HG02884 (cell line): ENCODE results near the gene SGMS1.
A peak's percentile ranks its signal among the peaks of the same experiment; 100 is the strongest.
"Not testable (repeated sequence)": the region's sequence is repeated elsewhere in the genome, so short reads cannot be mapped to it uniquely, and the experiment has no call there.

Experiments
- ATAC-seq: cut with Tn5 transposase; IDR thresholded peaks from one replicate; pipeline ENCODE4 v1.9.1; 2021; ENCODE audit warnings: mild to moderate bottlenecking, moderate library complexity; ENCODE audit not compliant: unreplicated experiment

Gene SGMS1

DNA sequence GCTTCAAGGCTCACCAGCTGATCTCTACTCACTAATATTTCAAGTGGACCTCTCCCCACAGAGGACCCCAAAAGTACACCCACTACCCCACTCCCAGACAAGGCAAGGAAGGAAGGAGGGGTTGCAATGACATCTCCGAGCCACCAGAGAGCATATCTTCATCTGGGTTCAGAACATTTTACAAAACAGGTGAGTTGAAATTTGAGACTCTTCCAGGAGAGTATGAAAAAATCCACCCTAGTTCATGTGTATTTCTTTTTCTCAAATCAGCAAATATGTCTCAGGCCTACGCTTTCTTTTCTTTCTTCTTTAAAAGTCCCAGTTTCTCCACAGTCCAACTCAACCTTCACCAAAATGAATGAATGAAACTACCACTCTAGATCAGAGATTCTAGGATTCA is 61.9 kb downstream of the SGMS1 start:
- no peak for ATAC-seq

DNA sequence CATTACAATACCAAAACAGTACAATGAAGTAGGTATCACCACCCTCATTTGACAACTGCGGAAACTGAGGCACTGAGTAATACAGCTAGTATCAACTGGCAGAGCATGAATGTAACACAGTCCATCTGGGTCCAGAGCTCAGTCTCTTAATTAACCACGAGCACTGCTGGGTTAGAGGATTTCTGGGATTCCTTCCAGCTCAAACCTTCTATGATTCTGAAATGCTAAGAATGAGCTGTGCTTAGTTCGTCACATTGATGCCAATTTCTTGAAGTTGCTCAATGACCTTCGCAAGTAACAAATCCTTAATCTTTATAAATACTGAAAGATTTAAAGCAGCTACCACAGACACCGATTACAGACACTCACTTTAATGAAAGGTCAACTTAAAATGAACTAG is 62.5 kb downstream of the SGMS1 start:
- ATAC-seq = no peak

DNA sequence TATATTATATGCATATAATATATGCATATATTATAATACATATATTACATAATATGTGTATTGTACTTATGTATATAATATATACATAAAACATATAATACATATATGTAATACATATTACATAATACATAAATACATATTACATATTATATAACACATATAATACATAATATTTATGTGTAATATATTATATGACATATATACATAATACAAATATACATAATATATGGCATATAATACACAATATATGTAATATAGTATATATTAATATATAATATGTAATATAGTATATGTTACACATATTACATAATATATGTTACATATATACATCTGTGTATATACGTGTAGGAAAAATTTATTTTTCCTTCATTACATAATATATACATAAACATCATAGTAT is 63.4 kb downstream of the SGMS1 start:
- ATAC-seq = no peak

DNA sequence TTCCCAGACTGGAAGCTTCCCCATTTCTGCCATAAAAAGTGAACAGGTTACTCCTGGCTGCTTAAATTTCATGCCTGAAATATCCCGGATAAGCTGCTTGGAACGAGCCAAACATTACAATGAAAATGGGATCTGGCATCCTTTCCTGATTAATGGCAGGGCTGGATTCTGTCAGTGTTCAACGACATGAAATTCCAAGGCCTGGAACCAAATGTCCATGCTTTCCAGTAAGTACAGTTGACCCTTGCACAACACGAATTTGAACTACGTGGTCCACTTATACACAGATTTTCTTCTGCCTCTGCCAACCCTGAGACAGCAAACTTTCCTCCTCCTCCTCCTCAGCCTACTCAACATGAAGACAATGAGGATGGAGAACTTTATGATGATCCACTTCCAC is 65.4 kb downstream of the SGMS1 start:
- no peak for ATAC-seq

DNA sequence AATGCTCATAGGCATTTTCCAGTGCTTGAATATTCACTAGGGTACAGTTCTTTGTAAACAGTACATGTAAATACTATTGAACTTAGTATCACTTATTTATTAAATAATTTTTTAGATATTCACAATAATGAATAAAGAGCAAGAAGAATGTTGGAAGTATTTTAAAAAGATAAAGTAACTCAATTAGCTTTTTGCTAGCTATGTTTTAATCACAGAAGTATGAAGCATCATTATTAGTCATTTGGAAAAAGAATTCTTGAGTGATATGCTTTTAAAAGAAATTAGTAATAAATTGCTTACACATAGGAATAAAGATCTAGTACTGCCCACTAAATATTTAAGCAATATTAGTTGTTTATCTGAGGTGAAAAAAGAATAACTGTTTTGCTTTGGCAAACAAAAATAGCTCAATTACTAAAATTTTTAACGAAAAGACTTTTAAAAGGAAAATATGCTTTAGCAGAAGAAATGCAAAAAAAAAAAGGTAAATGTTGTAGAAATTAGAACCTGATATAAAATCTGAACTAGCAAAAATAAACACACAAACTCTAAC is 66.5 kb downstream of the SGMS1 start:
- ATAC-seq = no peak

DNA sequence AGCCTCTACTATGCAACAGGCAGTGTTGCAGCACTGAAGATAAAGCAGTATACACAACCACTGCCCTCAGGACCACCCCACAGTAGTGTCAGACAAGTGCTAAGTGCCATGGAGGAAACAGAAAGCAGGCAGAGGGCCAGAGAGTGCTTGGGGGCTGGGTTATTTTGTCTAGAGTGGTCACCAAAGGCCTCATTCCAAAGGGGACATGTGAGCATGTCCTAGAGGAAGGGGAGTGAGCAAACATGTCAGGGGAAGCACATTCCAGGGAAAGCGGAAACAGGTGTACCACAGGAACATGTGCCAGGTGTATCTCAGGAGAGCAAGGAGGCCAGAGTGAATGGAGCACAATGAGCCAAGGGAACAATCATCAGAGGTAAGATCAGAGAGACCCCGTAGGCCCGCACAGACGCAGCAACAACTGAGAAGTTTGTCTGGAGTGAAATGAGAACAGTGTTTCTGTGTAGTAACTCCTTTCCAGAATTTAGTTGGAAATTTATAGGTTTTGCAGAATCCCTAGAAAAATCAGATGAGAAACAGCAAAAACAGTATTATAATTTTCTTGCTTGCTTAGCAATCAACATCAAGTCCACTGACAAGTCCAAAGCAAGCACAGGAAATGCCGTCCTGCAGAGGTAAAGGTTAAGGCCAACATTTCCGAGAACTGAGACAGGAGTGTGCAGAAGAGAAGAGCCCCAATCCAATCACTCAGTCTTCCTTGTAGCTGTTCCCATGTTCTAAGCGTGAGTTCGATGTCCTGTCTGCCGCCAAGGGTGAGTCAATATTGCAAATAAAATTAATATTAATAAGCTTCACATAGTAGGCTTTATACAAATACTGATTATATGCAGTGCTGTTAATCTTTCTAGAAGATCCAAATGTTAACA is 67.3 kb downstream of the SGMS1 start:
- ATAC-seq = no peak

DNA sequence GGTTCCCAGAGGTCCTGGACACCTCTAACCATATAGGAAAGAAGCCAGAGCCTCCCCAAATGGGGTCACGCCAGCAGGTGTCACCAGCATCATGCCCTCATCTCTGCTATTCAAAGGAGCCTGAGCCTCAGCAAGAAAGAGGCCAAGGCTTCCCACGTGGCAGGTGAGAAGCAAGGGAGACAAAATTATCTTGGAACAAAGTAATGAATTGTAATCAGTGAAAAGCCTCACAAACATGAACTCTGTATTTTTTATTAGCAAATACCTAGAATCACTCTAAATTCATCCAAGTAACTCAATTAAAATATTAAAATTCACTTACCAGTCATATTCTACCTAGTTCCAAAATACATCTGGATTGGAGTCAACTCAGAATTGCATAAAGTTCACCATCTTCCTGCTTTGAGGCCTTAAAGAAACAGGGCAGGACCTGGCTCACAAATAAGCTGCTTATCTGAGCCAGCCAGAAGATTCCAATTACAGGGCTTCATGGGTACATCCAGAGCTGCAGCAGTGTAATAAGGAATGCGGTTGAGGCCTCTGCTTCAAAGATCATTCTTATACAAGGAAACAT is 68.7 kb downstream of the SGMS1 start:
- no peak for ATAC-seq

DNA sequence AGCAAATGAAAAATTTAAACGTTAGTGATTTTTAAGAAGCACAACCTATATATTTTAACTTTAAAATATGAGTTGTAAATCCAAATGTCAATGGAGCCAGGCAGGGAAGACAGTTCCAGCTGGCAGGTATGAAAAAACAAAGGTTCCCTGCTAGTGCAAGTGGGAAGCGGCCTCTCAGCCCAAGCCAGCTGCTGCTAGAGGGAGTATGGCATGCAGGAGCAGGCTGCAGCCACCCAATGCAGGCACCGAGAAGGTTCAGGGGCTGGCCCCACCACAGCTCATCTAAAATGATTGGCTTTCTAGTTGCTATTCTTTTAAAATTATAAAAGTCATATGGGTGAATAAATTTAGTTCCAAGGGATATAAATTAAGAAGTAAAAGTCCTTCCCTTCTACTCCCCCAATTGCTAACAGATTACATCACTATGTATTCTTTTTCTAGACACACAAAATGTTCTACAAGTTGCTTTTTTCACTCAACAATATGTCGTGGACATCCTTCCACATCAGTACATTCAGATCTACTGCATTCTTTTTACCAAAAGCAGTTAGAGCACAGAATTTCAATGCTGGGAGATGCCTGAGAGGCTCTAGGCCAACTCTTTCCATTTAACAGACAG is 69.3 kb downstream of the SGMS1 start:
- no peak for ATAC-seq

DNA sequence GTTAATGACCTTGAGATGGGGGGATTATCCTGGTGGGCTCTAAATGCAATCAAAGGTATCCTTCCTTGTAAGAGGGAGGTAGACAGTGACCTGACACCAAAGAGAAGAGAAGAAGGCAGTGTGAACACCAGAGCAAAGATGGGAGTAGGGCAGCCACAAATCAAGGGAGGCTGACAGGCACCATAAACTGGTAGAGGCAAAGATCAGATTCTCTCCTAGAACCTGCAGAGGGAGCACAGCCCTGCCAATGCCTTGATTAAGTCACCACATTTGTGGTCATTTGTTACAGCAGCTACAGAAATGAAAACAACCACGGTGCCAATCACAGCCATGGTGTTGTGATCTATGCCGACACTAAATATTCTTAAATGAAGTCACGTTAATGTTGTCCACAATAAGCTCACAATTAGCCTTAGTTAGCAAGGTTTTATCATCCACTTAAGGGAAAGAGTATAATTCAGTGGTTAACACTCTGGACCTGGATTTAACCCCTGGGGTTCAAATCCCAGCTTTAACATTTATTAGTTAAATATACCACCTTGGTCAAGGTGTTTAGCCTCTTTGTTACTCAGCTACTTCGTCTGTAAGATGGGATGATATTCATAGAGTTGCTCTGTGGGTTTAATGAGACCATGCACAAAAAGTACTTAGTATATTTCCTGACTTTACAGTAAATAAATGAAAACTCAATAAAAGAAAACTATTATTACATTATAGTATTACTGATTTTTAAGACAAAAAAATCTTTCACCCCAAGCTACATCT is 70.8 kb downstream of the SGMS1 start:
- ATAC-seq = no peak

DNA sequence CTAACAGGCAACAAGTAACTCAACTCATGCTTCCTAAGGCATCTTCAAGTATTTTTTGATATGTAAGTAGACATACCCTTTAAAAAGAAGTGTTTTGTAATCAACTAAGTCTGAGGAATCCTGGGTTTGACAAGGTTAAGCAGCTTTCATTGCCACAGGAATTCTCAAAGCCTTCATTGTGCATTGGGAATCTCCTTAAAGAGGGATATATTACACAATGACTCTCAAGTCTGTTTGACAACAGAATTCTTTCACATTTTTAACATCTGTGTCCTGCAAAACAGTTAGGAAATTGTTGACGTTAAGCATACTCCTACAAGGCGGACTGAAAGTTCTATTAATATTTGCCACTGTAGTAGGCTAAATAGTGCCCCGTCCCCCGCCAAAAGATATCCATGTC is 71.4 kb downstream of the SGMS1 start:
- ATAC-seq = no peak

DNA sequence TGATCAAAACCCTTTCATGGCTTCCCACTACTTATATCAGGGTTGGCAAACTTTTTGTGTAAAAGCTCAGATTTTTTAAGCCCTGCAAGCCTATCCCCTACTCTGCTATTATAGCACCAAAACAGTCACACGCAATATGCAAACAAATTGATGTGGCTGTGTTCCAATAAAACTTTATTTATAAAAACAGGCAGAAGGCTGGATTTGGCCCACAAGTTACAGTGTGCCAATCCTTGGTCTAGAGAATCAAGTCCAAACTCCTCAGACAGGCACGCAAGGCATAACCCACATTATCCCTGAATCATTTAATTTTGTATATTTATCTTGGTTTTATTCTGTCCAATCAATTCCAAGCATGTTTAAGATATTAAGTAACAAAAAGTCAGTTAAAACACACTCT is 71.9 kb downstream of the SGMS1 start:
- ATAC-seq = no peak

DNA sequence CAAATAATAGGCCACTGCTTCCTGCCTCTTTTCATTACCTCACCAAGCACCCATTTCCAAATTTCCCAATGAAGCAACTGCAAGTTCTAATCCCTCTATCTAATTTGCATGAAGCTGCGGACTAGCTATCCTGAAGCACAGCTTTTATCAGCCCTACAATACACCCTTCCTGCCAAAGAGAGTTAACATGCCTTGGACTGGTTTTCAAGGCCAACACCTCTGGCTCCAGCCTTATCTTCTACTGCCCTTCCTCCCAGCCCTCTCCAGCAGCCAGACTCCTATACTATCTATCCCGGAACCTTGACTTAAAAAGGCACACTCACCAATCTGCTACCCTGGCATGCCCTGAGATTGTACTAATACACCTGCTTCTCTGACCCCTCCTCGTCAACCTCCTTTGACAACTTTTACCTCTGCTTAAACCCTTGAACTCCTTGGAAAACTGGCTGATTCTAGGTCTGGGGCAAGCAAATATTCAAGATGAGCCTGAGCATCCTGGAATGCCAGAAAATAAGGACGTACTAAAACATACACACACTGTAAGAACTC is 73.4 kb downstream of the SGMS1 start:
- ATAC-seq = no peak

DNA sequence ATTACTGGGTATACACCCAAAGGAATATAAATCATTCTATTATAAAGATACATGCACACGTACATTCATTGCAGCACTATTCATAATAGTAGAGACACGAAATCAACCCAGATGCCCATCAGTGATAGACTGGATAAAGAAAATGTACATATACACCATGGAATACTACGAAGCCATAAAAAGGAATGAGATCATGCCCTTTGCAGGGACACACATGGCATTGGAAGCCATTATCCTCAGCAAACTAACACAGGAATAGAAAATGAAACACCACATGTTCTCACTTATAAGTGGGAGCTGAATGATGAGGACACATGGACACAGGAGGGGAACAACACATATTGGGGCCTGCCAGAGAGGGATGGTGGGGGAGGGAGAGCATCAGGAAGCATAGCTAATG is 74.6 kb downstream of the SGMS1 start:
- not testable (repeated sequence) for ATAC-seq

DNA sequence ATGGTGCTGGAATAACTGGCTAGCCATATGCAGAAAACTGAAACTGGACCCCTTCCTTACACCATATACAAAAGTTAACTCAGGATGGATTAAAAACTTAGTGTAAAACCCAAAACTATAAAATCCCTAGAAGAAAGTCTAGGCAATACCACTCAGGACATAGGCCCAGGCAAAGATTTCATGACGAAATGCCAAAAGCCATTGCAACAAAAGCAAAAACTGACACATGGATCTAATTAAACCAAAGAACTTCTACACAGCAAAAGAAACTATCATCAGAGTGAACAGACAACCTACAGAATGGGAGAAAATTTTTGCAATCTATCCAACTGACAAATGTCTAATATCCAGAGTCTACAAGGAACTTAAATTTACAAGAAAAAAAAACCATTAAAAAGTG is 75.3 kb downstream of the SGMS1 start:
- ATAC-seq = not testable (repeated sequence)

DNA sequence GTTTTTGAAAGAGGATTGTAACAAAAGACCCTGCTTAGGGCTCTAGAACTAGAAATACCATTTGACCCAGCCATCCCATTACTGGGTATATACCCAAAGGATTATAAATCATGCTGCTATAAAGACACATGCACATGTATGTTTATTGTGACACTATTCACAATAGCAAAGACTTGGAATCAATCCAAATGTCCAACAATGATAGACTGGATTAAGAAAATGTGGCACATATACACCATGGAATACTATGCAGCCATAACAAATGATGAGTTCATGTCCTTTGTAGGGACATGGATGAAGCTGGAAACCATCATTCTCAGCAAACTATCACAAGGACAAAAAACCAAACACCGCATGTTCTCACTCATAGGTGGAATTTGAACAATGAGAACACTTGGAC is 77.5 kb downstream of the SGMS1 start:
- not testable (repeated sequence) for ATAC-seq

DNA sequence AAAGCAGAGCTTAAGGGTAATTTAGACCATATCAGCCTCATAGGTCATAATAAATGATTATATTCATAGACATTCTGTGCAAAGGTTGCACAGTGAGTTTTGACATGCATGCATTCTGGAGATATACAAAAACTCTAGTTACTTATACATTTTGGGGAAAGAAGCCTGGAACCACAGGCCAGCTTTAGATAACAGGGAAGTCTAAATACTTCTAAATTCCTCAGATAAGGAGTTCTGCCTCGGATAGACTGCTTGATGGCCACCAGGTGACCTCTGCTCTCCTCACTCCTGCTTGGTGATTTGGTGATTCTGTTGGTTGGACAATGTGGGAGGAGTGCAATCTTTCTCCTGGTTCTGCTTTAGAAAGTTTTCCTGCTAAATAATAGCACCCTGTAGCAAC is 77.9 kb downstream of the SGMS1 start:
- ATAC-seq = no peak

DNA sequence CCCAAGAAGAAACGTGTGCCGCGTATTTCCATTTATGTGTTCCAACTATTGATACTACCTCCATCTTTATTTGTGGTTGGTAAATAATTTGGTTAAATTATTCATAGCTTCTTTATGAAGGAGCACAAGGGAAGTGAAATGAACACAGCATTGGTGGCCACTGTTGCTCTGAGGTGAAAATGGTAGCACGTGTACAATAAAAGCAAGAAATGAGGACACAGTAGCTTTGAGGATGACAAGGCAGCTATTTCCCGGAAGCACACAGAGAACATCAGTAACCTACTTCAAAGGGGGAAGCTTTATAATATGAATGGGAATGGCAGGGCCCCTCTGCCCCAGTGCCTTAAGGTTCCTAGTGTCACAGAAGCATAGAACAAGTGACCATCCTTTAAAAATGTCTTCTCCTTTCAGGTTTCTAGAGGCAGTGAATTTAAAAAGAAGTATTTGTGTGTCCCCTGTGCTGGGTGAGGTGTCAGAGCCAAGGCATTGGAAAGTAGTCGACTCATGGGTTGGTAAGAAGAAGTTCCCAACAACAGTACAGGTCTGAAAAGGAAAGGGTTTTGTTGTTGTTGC is 78.8 kb downstream of the SGMS1 start:
- ATAC-seq = no peak

DNA sequence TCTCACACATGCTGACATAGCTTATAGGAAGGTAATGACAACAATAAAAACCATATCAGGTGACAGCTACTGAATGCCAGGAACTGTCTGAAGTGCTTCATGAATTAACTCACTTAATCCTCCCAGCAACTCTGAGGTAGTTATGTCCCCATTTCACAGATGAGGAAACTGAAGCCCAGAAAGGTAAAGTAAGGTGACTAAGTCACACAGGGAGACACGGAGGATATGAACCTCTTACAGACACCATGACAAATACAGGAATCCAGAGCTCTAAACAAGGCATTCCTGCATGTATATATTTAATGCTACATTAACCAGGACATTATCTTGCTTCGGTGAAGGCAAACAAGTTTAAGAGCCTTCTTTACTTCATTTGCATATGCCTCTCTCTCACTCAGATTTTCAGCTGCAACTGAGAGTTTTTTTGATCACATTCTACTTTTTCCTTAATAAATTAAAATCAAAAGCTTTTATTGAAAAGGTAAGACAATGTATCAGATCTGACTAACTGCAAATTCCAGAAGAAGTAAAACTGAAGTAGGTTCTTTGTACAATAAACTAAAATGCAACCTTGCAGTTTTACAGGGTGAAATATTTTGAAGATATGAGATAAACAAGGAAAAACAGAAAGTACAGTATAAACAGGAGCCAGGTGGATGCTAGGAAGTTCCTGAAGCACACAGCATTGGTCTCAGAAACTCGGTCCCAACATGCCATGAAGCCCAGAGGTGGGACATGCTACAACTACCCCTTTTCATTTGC is 79.5 kb downstream of the SGMS1 start:
- ATAC-seq = no peak

DNA sequence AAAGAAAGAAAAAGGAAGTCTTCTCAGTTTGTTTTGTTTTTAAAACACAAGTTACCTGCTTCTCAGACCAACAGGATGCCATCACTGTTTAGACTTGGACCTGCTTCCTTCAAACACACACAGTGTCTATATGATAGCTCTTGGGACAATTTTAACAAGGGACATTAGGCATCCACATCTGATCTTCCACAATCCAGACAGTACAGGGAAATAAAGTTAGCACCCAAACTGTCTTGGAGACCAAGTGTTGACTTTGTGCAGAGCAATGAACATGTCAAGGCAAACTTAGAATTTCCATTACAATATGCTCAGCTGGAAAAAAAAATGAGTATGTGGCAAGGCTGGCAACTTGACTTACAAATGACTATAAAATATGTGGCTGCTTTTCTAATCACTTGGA is 80.9 kb downstream of the SGMS1 start:
- ATAC-seq = no peak

DNA sequence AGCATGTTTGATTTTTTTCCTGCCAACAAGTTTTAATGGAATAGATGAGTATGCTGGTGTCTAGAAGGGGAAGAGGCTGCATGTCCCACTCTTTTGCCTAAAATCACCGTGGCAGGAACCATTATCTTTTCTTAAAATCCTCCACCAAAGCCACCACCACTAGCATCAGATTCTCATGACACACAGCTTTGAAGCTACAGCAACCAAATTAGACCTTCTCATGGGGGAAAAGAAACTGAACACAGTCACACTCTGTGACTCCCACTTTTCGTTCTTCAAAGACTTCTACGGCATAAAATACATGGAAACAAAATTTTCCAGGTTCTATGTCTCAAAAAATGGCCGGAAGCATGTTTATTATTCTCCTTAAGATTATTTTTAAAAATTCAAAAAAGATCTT is 81.8 kb downstream of the SGMS1 start:
- peak; percentile 33 for ATAC-seq
